Inferior parietal cortex (tissue), 1 donor: ENCODE measurements around the gene RNH1.

Experiments used
- DNase-seq: peaks from one replicate; pipeline ENCODE4 v3.0.0-alpha.2; 2016; ENCODE audit errors: extremely low spot score

The RNH1 gene

DNA sequence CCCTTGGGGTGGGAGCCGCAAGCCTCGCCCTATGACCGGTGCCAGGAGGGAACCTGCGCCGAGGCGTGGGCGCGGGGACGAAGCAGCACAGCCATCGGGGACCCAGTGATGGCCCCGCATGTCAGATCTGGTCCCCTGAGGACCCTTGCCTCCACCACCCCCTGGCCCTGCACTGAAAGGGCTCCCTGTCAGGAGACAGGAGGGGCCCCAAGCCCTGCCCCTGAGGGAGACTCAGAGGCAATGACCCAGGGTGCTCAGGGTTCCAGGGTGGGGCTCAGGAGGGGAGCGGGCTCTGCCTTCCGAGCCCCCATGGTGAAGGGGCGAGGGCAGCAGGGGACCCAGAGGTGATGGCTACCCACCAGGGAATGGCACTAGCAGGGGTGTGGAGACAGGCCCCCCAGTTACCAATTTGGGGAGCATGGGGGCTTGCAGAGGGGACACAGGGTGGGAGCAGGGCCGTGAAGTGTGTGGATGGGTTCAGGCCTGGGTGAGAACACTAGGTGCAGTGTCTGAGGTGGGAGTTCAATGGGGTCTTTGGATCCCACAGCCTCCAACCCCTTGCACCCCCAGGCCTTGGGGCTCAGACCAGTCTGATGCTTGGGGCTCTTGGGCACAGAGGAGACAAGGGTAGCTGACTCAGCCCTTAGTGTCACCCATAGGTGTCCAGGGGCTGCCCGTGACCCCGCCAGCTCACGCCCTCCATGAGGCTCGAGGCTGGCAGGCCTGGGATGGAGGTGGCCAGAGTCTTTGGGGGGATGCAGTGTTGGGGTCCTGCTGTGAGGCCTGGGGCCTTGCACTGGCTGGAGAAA is 30.8 kb upstream of the RNH1 start:
- DNase-seq: no peak

GRCh38 chr11:536841-537621 is 30.0 kb upstream of the RNH1 start, which contains the start of gene LRRC56:
Gene LRRC56, plus strand, starts transcription at chr11:537527. Its CDS starts 3,158 bp downstream, at chr11:540685.
- peak; percentile 52 for DNase-seq

GRCh38 chr11:535519-536454 is 28.7 kb upstream of the RNH1 start, which contains the start of gene HRAS:
Gene HRAS, minus strand, starts transcription at chr11:535576.
- DNase-seq: peak; percentile 91

GRCh38 chr11:535210-535518 is 28.1 kb upstream of the RNH1 start:
- DNase-seq: no peak

DNA sequence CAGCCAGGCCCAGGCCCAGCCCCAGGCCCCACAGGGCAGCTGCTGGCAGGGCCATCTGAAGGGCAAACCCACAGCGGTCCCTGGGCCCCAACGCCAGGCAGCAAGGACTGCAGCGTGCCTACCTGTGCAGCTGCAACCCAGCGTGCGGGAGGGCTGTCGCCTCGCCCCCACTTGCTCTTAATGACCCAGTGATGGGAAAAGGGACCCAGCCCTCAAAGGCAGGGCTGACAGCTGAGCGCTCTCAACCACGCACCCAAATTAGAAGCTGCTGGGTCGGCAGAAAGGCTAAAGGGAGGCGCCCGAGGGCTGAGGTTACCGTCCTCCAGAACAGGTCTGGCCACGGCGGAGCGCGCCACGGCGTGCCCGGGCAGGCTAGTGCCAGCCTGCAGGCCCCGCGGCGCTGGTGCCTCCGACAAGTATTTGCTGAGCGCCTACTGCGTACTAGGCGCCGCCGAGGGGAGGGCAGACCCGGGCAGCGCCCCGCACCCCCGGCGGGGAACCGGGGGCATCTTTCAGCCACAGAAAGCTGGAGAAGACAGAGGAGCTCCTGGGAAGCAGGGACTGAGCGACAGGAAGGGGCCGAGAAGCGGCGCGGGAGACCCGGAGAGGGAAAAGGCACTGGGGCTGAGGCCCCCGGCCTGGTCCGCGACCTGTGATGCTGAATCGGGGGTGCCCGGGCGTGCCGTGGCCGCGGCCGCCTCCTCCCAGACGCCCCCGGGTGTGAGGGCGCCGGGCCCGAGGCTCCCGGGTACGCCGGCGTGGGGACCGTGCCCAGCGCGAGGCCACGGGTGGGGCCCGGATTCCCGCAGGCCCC is 27.6 kb upstream of the RNH1 start:
- DNase-seq: no peak

DNA sequence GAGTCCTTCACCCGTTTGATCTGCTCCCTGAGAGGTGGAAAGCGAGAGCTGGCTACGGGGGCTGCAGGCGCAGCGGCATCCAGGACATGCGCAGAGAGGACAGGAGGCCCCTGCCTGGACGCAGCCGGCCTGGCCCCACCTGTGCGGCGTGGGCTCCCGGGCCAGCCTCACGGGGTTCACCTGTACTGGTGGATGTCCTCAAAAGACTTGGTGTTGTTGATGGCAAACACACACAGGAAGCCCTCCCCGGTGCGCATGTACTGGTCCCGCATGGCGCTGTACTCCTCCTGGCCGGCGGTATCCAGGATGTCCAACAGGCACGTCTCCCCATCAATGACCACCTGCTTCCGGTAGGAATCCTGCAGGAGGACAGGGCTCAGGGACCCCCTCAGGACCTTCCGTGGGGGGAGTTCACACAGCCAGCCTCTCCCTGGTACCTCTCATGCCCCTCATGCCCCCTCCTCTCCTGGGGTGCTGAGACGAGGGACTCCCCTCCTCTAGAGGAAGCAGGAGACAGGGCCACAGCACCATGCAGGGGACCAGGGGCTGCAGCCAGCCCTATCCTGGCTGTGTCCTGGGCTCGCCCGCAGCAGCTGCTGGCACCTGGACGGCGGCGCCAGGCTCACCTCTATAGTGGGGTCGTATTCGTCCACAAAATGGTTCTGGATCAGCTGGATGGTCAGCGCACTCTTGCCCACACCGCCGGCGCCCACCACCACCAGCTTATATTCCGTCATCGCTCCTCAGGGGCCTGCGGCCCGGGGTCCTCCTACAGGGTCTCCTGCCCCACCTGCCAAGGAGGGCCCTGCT is 26.7 kb upstream of the RNH1 start:
- DNase-seq: no peak

- no peak for DNase-seq
Observed at GRCh38 chr11:532986-533585, 26.0 kb upstream of the RNH1 start.

GRCh38 chr11:532527-532985 is 25.5 kb upstream of the RNH1 start:
- DNase-seq: no peak

- no peak for DNase-seq
Observed at GRCh38 chr11:531919-532526, 25.0 kb upstream of the RNH1 start.

DNA sequence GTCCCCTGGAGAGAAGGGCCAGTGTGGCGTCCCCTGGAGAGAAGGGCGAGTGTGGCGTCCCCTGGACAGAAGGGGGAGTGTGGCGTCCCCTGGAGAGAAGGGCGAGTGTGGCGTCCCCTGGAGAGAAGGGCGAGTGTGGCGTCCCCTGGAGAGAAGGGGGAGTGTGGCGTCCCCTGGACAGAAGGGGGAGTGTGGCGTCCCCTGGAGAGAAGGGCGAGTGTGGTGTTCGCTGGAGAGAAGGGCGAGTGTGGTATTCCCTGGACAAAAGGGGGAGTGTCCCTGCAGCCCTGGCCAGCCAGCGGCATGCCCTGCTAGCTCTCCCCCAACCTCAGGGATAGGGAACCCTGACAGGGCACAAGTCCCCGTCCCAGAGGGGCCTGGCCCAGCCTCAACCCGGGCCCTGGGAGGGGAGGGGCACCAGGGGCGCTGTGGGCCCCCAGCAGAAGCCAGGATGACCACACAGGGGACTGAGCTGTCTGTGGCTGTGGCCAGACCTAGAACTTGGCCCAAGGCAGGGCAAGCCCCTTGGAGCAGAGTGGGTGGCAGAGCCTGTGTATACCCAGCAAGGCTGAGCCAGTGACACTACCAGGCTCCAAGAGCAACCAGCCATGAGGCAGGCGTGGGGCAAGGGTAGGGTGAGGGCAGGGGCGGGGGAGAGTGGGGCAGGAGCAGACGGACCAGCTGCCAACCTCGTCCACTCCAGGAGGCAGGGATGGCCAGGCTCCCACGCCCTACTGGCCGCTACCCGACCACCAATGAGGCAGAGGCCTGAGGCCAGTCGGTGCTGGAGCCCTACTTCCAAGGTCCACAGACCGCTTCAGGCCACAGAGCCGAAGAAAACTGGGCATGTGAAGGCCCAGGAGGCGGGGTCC is 24.2 kb upstream of the RNH1 start:
- no peak for DNase-seq

DNA sequence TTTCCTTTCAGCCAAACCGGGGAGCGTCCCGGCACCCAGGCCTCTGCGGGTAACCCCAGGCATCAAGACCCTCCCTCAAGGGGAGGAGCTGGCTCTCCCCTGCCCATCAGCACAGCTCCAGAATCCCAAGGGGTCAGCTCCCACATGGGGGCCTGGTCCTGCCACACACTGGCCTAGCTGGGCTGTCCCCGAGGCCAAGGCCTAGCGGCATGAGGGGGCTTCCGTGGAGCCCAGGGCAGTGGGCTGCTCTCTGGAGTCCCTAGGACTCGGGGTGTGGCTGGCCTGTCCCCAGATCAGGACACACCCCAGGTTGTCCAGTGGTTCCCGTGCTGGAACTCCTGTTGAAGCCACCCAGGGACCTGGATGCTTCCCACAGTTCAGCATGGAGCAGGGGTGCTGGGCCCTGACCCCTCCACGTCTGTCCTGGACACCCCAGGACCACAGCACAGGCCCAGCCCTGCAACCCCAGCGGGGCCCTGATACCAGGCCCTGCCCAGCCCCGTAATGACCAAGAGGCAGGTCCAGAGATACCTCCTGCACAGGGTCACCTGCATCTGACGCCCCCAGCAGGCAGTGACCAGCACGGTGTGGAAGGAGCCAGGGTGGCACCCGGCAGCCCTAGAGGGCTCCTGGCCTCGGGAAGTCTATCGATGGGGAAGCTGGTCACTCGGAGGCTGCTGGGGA is 22.8 kb upstream of the RNH1 start:
- DNase-seq: no peak

- no peak for DNase-seq
Observed at GRCh38 chr11:528815-529727, 22.0 kb upstream of the RNH1 start.

GRCh38 chr11:528166-528814 is 21.2 kb upstream of the RNH1 start:
- DNase-seq: no peak

DNA sequence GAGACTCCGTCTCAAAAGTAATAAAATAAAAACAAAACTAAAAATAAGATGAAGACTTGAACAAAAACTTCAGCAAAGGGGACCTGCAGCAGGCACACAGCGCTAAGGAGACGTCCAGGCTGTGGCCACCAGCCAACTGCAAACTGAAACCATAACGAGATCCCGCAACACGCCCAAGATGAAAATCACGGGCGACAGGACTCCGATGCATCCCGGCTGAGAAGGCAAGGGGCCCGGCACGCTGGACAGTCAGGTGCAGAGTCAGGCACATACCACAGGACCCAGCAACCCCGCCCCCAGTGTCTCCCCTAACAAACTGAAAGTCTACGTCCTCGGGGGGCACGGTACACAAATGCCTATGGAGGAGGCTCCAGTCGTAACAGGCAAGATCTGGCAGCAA is 19.1 kb upstream of the RNH1 start:
- no peak for DNase-seq

DNA sequence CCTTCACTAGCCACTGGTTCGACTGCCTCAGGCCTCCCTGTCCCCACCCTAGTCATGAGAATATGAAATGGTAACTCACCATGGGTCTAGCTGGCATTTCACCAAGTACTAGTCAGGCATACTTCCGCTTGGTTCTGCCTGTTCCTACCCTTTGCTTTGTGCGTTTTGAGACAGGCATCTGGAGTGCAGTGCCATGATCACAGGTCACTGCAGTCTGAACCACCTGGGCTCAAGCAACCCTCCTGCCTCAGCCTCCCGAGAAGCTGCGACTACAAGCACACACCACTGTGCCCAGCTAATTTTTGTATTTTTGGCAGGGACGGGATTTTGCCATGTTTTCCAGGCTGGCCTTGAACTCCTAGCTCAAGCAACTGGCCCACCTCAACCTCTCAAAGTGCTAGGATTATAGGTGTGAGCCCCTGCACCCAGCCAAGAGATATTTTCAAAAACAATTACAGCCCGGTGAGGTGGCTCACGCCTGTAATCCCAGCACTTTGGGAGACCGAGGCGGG is 14.2 kb upstream of the RNH1 start:
- no peak for DNase-seq
